HCT116 (cell line): ENCODE data around the gene ATN1.

ENCODE experiments used
- CTCF ChIP-seq, 3 experiments: fragments of 200-600 bp in 1 of 3; sonication (generic) in 1 of 3; IDR thresholded peaks in 2 of 3; conservative IDR thresholded peaks in 1 of 3; 2 replicates each; pipeline ENCODE4 v1.5.1; 2012 to 2017; ENCODE audit warnings: low read depth in 2 of 3, low read length in 2 of 3, antibody characterized with exemption in 1 of 3, borderline replicate concordance in 1 of 3, control low read depth in 1 of 3, mild to moderate bottlenecking in 1 of 3, mixed read lengths in 1 of 3, mixed run types in 1 of 3, moderate library complexity in 1 of 3; ENCODE audit not compliant: insufficient read depth in 1 of 3
- EZH2 ChIP-seq: fragments of 200-600 bp; sonication (generic); IDR thresholded peaks from 2 replicates; pipeline ENCODE4 v1.6.1; 2017; ENCODE audit warnings: antibody characterized with exemption, mixed run types
- JUND ChIP-seq: IDR thresholded peaks from 2 replicates; pipeline ENCODE4 v1.6.1; 2012
- SRF ChIP-seq: IDR thresholded peaks from 2 replicates; pipeline ENCODE4 v1.6.1; 2012; ENCODE audit warnings: low read depth
- ZNF274 ChIP-seq: fragments of 200-500 bp; sonication (Bioruptor generic); IDR thresholded peaks from 2 replicates; pipeline ENCODE4 v1.6.1; 2014; ENCODE audit warnings: mild to moderate bottlenecking, low read depth, low read length, inconsistent platforms

GRCh38 chr12:6919588-6919987 is 8.2 kb upstream of the ATN1 start:
- no peak for TF ChIP-seq ZNF274
- TF ChIP-seq CTCF (IDR thresholded peaks at IDR 0.05 in 2 of 3, conservative IDR thresholded peaks at IDR 0.05 in 1 of 3; ENCODE audit: borderline replicate concordance in 1 of 3, insufficient read depth in 1 of 3, low read depth in 2 of 3, low read length in 2 of 3) = 0 out of 6 replicates have a peak, but pooled peaks of 1 of the 3 experiments have one; percentile 12
- no peak for TF ChIP-seq EZH2
- TF ChIP-seq SRF = no peak
- TF ChIP-seq JUND = no peak
